DMS 273 (cell line): ENCODE data around the gene PSMD3.
"Not testable (repeated sequence)": the region's sequence is repeated elsewhere in the genome, so short reads cannot be mapped to it uniquely, and the experiment has no call there.

Experiments
- DNase-seq: peaks from one replicate; lab custom pipeline; 2025; ENCODE audit not compliant: unreplicated experiment; lab: John Stamatoyannopoulos, UW

Gene PSMD3

DNA sequence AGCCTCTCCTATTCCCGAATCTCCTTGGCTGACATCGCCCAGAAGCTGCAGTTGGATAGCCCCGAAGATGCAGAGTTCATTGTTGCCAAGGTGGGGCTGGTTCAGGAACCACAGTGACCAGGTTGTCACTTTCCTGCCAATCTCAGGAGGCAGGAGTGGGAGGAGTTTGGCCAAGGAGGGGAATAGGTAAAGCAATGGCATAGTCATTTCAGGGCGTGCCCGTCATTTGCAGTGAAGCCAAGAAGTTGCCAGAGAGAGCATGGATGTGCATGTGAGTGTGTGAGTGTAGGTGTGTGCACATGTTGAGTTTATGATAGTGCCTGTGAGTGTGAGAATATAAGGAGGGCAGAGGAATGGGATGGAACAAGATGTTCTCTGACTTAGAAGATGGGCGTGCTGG is 14.8 kb downstream of the PSMD3 start:
- no peak for DNase-seq

DNA sequence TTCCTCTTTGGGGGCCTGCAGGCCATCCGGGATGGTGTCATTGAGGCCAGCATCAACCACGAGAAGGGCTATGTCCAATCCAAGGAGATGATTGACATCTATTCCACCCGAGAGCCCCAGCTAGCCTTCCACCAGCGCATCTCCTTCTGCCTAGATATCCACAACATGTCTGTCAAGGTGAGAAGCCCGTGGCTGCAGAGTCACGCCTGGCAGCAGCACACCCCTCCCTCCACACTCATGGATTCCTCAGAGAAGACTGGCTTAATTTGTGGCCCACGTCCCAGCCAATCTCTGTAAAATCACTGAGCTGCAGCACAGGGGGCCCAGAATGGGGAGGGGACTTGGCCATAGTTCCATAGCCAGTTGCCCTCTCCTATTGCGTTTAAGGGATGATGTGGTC is 15.6 kb downstream of the PSMD3 start:
- no peak for DNase-seq

DNA sequence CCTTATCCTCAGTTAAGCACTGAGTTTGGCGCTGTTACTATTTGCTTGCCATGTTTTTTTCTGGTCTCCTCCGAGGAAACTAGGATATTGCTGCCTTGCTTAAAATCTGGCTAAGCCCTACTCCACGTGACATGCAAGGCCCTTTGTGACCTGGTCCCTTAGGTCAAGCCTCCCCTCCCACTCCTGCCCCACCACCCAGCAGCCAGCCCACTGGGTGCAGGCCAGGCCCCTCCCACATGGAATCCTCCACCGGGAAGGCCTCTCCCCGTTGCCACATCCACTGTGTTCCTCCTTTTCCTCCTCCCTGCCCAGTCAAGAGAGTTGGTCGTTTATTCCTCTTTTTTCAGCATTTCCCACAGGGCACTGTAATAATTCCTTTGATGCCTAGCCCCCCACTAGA is 16.2 kb downstream of the PSMD3 start:
- no peak for DNase-seq

DNA sequence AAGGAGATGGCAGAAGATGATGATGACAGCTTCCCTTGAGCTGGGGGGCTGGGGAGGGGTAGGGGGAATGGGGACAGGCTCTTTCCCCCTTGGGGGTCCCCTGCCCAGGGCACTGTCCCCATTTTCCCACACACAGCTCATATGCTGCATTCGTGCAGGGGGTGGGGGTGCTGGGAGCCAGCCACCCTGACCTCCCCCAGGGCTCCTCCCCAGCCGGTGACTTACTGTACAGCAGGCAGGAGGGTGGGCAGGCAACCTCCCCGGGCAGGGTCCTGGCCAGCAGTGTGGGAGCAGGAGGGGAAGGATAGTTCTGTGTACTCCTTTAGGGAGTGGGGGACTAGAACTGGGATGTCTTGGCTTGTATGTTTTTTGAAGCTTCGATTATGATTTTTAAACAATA is 16.9 kb downstream of the PSMD3 start:
- no peak for DNase-seq

DNA sequence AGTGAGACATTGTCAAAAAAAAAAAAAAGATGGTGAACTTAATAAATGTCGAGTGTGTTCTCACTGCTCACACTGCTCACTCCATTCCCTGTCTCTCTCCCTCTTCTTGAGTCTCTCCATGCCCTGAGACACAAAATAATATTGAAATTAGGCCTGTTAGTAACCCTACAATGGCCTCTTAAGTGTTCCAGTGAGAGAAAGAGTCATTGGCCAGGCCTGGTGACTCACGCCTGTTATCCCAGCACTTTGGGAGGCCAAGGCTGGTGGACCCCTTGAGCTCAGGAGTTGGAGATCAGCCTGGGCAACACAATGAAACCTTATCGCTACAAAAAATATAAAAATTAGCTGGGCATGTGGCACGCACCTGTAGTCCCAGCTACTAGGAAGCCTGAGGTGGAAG is 18.5 kb downstream of the PSMD3 start:
- no peak for DNase-seq

DNA sequence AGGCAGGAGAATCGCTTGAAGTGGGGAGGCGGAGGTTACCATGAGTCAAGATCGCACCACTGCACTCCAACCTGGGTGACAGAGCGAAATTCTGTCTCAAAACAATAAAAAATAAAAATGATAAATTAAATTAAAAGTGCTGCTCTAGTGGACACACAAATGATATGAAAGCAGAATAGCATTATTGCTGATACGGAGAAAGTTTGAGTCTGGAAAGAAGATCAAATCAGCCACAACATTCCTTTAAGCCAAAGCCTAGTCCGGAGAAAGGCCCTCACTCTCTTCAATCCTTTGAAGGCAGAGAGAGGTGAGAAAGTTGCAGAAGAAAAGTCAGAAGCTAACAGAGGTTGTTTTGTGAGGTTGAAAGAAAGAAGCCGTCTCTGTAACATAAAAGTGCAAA is 19.6 kb downstream of the PSMD3 start:
- DNase-seq: no peak

DNA sequence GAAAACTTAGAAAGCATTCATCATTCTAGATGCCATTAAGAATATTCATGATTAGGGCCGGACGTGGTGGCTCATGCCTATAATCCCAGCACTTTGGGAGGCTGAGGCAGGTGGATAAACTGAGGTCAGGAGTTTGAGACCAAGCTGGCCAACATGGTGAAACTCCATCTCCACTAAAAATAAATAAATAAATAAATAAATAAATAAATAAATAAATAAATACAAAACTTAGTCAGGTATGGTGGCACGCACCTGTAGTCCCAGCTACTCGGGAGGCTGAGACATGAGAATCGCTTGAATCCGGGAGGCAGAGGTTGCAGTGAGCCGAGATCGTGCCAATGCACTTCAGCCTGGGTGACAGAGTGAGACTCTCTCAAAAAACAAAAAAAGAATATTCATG is 20.7 kb downstream of the PSMD3 start:
- DNase-seq: not testable (repeated sequence)

DNA sequence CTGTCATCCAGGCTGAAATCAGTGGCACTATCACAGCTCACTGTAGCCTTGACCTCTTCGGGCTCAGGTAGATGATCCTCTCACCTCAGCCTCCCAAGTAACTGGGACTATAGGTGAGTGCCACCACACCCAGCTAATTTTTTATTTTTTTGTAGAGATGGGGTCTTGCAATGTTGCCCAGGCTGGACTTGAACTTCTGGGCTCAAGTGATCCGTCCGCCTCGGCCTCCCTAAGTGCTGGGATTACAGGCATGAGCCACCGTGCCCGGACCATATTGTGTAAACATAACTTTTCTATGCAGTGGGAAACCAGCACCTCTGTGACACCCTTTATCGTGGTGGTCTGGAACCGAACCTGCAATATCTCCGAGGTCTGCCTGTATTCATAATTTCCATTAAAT is 23.5 kb downstream of the PSMD3 start:
- no peak for DNase-seq

DNA sequence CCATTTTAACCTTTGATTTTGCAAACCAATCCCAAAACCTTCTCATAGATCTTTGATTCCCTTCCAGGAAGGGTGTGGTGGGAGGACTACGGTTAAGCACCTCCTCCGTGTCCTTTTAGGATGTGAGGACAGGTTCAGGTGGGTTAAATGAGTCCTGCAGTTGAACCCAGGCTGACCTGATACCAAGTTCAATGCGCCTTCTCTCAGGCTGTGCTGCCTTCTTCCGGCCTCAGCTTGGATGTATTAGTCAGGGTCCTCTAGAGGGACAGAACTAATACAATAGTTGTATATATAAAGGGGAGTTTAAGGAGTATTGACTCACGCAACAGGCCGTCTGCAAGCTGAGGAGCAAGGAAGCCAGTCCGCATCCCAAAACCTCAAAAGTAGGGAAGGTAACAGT is 24.1 kb downstream of the PSMD3 start:
- DNase-seq: no peak

DNA sequence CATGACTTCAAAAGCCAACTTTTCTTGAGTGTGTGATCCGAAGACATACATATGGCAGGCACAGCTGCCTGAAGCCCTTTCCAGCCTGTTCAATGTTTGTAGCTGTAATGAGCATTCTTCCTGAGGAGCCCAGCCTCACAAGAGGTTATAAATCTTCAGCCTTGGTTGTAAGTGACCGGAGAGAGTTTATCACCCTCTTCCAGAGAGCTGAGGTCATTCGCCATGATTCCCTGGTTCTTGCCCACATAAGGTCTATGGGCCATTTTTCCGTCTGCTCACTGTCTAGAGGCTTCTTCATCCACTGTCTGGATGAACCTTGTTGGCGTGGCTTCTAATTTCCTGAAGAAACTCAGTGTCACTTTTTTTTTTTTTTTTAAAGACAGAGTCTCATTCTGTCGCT is 24.9 kb downstream of the PSMD3 start:
- peak; percentile 27 for DNase-seq

DNA sequence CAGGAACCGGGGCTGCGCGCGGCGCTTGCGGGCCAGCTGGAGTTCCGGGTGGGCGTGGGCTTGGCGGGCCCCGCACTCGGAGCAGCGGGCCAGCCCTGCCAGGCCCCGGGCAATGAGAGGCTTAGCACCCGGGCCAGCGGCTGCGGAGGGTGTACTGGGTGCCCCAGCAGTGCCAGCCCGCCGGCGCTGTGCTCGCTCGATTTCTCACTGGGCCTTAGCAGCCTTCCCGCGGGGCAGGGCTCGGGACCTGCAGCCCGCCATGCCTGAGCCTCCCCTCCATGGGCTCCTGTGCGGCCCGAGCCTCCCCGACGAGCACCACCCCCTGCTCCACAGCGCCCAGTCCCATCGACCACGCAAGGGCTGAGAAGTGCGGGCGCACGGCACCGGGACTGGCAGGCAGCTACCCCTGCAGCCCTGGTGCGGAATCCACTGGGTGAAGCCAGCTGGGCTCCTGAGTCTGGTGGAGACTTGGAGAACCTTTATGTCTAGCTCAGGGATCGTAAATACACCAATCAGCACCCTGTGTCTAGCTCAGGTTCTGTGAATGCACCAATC is 30.4 kb downstream of the PSMD3 start:
- DNase-seq: not testable (repeated sequence)

DNA sequence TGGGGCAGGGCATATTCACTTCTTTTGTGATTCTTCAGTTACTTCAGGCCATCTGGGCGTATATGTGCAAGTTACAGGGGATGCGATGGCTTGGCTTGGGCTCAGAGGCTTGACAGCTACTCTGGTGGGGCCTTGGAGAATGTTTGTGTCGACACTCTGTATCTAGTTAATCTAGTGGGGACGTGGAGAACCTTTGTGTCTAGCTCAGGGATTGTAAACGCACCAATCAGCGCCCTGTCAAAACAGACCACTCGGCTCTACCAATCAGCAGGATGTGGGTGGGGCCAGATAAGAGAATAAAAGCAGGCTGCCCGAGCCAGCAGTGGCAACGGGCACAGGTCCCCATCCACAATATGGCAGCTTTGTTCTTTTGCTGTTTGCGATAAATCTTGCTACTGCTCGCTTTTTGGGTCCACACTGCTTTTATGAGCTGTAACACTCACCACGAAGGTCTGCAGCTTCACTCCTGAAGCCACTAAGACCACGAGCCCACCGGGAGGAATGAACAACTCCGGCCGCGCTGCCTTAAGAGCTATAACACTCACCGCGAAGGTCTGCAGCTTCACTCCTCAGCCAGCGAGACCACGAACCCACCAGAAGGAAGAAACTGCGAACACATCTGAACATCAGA is 31.5 kb downstream of the PSMD3 start:
- DNase-seq: not testable (repeated sequence)

DNA sequence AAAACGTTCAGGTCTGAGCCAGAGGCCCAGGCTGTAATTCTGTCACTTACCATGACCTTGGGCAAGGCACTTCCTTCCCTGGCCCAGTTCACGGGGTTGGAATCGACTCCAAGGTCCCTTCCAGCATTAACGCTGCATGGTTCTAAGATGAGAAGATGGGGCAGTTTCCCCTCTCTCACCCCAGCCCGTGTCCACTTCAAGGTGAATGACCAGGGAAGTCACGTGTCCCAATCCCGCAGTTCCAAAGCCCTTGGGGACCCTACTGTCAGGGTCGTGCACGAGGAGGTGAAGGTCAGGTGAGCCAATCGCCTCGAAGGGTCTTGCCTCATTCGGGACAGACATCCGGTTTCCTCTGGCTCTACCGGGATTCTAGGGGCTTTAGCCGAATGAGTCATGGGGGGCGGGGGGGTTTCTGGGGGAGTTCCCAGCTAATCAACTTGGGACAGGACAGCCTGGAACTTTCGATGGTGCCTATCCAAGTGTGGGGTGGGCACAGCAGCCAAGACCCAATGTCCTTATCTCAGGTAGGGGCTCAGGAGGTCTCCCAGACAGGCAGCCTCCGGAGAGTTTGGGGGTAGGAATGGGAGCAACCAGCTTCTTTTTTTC is 33.9 kb downstream of the PSMD3 start:
- no peak for DNase-seq

DNA sequence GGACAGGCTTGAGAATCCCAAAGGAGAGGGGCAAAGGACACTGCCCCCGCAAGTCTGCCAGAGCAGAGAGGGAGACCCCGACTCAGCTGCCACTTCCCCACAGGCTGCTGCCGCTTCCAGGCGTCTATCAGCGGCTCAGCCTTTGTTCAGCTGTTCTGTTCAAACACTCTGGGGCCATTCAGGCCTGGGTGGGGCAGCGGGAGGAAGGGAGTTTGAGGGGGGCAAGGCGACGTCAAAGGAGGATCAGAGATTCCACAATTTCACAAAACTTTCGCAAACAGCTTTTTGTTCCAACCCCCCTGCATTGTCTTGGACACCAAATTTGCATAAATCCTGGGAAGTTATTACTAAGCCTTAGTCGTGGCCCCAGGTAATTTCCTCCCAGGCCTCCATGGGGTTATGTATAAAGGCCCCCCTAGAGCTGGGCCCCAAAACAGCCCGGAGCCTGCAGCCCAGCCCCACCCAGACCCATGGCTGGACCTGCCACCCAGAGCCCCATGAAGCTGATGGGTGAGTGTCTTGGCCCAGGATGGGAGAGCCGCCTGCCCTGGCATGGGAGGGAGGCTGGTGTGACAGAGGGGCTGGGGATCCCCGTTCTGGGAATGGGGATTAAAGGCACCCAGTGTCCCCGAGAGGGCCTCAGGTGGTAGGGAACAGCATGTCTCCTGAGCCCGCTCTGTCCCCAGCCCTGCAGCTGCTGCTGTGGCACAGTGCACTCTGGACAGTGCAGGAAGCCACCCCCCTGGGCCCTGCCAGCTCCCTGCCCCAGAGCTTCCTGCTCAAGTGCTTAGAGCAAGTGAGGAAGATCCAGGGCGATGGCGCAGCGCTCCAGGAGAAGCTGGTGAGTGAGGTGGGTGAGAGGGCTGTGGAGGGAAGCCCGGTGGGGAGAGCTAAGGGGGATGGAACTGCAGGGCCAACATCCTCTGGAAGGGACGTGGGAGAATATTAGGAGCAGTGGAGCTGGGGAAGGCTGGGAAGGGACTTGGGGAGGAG is 34.7 kb downstream of the PSMD3 start, which contains the start of gene CSF3:
TSS of gene CSF3 (plus strand) at position 436 of the 993 bp plus-strand sequence. CDS start at position 471, 35 bp downstream.
- DNase-seq: no peak

DNA sequence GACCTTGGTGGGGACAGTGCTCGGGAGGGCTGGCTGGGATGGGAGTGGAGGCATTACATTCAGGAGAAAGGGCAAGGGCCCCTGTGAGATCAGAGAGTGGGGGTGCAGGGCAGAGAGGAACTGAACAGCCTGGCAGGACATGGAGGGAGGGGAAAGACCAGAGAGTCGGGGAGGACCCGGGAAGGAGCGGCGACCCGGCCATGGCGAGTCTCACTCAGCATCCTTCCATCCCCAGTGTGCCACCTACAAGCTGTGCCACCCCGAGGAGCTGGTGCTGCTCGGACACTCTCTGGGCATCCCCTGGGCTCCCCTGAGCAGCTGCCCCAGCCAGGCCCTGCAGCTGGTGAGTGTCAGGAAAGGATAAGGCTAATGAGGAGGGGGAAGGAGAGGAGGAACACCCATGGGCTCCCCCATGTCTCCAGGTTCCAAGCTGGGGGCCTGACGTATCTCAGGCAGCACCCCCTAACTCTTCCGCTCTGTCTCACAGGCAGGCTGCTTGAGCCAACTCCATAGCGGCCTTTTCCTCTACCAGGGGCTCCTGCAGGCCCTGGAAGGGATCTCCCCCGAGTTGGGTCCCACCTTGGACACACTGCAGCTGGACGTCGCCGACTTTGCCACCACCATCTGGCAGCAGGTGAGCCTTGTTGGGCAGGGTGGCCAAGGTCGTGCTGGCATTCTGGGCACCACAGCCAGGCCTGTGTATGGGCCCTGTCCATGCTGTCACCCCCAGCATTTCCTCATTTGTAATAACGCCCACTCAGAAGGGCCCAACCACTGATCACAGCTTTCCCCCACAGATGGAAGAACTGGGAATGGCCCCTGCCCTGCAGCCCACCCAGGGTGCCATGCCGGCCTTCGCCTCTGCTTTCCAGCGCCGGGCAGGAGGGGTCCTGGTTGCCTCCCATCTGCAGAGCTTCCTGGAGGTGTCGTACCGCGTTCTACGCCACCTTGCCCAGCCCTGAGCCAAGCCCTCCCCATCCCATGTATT is 35.7 kb downstream of the PSMD3 start:
- no peak for DNase-seq

DNA sequence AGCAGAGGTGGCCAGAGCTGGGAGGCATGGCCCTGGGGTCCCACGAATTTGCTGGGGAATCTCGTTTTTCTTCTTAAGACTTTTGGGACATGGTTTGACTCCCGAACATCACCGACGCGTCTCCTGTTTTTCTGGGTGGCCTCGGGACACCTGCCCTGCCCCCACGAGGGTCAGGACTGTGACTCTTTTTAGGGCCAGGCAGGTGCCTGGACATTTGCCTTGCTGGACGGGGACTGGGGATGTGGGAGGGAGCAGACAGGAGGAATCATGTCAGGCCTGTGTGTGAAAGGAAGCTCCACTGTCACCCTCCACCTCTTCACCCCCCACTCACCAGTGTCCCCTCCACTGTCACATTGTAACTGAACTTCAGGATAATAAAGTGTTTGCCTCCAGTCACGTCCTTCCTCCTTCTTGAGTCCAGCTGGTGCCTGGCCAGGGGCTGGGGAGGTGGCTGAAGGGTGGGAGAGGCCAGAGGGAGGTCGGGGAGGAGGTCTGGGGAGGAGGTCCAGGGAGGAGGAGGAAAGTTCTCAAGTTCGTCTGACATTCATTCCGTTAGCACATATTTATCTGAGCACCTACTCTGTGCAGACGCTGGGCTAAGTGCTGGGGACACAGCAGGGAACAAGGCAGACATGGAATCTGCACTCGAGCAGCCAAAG is 36.9 kb downstream of the PSMD3 start:
- DNase-seq: no peak

DNA sequence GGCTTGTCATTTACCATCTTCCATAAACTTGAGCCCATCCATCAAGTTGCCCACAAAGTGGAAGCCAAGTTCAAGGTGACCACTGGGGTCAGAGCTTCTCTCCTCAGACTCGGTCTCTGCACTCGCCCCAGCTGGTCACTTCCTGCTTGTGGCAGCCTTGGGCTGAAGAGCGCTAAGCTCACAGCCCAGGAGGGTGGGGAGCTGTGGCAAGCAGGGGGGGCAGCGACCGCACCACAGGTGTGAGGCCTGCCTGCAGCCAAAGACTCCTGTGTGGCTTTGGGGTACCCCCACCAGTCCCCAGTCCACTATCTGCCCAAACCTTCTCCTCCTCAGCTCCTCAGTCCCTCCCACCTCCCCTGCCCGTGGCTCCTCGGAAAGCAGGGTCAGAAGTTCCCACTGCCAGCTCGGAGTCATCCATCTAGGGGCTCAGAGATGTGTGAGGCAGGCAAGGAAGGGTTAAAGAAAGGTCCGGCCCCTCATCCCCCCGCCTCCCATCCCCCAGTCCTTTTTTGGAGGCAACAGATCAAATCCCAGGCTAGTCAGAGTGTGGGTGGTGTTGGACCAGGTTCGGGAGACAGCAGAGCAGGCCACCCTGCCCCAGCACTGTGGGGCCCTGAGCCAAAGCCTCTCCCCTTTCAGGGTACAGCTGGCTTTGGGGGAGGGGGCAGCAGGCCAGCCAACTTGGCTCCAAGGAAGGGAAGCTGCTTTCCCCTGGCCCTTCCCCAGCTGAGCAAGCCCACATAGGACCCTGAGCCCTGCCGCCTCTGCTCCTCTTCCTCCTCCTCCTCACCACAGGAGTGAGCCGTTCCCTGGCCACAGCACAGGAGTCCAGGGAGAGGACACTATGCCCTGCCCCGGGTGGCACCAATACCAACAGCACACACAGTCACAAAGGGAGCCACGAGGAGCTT is 37.9 kb downstream of the PSMD3 start:
- peak; percentile 82 for DNase-seq

DNA sequence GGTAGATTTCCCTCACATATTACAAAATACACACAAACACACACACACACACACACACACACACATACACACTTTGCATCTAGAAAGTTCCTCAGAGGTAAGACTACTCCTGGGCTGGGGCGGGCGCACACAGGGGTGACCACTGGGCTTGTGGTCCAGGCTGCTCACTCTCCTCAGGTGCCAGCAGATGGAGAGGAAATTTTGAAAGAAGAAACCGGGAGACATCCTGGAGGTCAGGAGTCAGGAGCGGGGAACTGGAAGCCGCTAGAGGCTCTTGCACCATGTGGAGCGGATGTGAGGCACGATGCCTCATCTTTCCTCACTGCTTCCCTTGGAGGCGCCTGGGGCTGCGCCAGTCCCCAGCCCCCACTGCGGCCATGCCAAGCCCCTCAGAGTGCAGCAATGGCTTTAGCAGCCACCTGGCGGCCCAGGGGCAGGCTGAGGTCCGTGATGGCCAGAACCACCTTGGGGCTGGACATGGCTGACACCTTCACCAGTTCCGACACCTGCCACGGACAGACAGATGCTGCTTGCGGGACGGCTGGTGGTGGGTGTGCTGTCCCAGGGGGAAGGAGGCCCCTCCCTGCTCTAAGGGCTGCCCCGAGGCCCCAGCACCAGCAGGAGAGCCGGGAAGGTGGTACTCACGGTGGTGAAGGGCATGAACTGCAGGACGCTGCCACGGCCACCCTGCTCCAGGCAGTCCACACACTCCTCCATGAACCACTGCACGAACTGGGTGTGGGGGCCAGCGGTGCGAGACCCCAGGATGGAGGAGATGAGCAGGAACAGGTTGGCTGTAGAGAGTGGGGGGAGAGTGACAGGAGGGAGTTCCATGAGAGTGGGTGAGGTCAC is 38.8 kb downstream of the PSMD3 start:
- peak; percentile 40 for DNase-seq
